IgD-negative memory B cell (primary cell): ENCODE measurements around the gene GAS7. TPM values are rescaled to one million over a fixed set of nuclear protein-coding genes. Genes with fewer than 3 reads are reported as not detected.

ENCODE experiments used
- H3K27ac Mint-ChIP-seq, 3 donors: one replicate each; pipeline ENCODE4 v1.8.0; 2020 to 2022; ENCODE audit warnings: mild to moderate bottlenecking in 3 of 3, mixed read lengths in 3 of 3, moderate library complexity in 1 of 3
- H3K27me3 Mint-ChIP-seq: one replicate; pipeline ENCODE4 v1.8.0; 2021; ENCODE audit warnings: mixed read lengths
- H3K36me3 Mint-ChIP-seq: one replicate; pipeline ENCODE4 v1.8.0; 2020; ENCODE audit warnings: mild to moderate bottlenecking, mixed read lengths
- H3K4me1 Mint-ChIP-seq, 3 donors: one replicate each; pipeline ENCODE4 v1.8.0; 2020 to 2022; ENCODE audit warnings: mixed read lengths in 3 of 3, mild to moderate bottlenecking in 1 of 3
- H3K4me3 Mint-ChIP-seq, 4 donors: one replicate each; pipeline ENCODE4 v1.8.0; 2020 to 2022; ENCODE audit warnings: mild to moderate bottlenecking in 4 of 4, mixed read lengths in 4 of 4, moderate library complexity in 3 of 4
- H3K9me3 Mint-ChIP-seq, 3 donors: one replicate each; pipeline ENCODE4 v1.8.0; 2020 to 2021; ENCODE audit warnings: mixed read lengths in 3 of 3, mild to moderate bottlenecking in 1 of 3
- polyA plus RNA-seq: library from polyadenylated mRNA; unstranded; fragments of 300-500 nt; fragmentation: Illumina TruSeq; gene quantifications from one replicate; pipeline ENCODE4 v1.2.3, GENCODE V29; 2021

GAS7 gene
- polyA plus RNA-seq, 1 donor from 2014 or later: 1.7 TPM

DNA sequence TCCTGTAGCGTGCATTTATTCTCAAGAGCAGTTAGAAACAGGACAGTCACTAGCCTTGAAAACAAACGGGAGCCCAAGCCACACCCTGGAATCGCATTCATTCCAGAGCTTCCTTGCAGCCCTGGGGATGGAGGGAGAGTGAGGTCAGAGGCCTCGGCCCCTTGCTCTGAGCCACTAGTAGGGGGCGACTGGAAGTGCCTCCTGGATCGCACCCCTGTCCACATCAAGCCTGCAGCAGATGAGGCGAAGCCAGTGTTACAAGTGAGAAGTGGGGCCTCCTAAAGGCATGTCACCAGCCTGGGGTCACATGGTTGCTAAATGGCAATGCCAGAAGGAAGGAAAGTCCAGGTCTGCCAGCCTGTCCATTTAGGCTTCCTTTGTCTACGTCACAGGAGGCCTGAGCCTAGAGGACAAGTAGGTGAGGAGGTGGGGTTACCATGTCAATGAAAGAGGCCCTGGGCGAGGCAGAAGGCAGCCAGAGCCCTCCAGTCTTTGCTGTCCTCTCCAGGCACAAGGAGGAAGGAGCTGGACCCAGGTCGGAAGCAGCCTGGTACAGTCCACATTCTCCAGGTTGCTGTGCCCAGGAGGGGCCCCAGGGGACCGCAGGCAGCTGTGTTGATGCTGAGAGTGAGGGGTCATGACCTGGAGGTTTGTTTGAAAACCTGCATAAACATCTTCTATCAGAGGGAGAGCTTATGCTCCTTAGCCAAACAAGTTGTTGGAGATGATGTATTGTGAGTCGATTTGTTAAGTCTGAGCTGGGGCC is 290.3 kb downstream of the GAS7 start:
- H3K9me3 Mint-ChIP-seq: no peaks in the 10 kb centered on the region
- no peak overlapping the region for H3K4me3 Mint-ChIP-seq
- H3K27me3 Mint-ChIP-seq: peaks cover 4% of the 10 kb centered on the region
- peaks cover 1% of the 10 kb centered on the region for H3K36me3 Mint-ChIP-seq
- no peaks in the 10 kb centered on the region for H3K4me1 Mint-ChIP-seq
- no peak overlapping the region for H3K27ac Mint-ChIP-seq

DNA sequence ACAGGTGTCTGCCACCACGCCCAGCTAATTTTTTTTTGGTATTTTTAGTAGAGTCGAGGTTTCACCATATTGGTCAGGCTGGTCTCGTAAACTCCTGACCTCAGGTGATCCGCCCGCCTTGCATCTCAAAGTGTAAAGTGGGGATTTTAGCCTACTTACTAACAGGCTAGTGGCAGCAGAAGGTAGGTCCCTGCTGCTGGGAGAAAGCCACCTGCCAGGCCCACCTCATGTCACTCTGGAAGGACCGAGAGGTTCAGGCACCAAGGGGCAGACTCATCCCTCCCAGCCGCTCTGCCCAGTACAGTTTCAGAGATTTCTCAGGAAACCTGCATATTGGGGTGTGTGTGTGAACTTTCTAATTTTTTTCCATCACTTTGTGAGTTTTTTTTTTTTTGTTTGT is 291.3 kb downstream of the GAS7 start:
- H3K27me3 Mint-ChIP-seq: peaks cover 4% of the 10 kb centered on the region
- H3K27ac Mint-ChIP-seq: no peak overlapping the region
- no peaks in the 10 kb centered on the region for H3K9me3 Mint-ChIP-seq
- H3K4me1 Mint-ChIP-seq: no peaks in the 10 kb centered on the region
- peaks cover 1% of the 10 kb centered on the region for H3K36me3 Mint-ChIP-seq
- H3K4me3 Mint-ChIP-seq: no peak overlapping the region

GRCh38 chr17:9906616-9907015 is 291.8 kb downstream of the GAS7 start:
- Mint-ChIP-seq H3K27me3 (peaks cover 4% of the 10 kb centered on the region), H3K27ac (no peak overlapping the region)

DNA sequence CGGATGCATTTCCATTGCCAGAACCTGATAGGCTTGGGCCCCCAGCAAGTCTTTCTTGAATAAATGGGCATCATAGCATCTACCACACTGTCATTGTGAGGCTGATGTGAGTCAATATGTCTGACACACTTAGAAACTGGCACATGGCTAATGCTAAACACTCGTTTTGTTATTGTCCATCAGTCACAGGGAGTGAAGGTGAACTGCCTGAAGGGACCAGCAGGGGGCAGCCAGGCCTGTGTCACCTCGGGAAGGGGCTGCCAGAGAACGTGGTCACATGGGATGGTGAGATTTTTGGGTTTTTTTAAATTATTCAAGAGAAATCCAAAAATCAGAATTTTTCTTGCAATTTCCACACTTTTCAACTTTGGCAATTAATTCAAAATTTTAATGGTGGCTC is 292.5 kb downstream of the GAS7 start:
- Mint-ChIP-seq H3K4me1 (no peaks in the 10 kb centered on the region), H3K4me3 (no peak overlapping the region), H3K27ac (no peak overlapping the region), H3K27me3 (peaks cover 8% of the 10 kb centered on the region), H3K9me3 (no peaks in the 10 kb centered on the region), H3K36me3 (peaks cover 1% of the 10 kb centered on the region)

More at GRCh38 chr17:9906616-9907015, 291.8 kb downstream of the GAS7 start:
- no peaks in the 10 kb centered on the region for H3K4me1 Mint-ChIP-seq
- H3K4me3 Mint-ChIP-seq: no peak overlapping the region
- H3K36me3 Mint-ChIP-seq: peaks cover 1% of the 10 kb centered on the region
- H3K9me3 Mint-ChIP-seq: no peaks in the 10 kb centered on the region

DNA sequence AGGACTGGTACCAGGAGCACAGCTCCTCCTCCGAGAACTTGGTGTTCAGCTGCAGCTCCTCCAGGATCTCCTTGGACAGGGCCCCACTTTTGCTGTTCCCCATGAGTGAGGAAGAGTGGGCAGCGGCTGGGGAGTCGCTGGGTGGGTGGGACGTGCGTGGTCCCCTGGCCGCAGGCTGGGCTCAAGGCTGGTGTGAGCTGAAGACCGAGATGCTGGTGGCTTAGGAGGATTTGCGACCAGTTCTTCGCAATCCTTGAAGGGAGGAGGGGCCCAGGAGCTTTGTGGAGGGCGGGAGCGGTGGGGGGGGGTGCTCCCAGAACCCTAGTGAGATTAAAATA is 293.4 kb downstream of the GAS7 start, which contains the start of gene RCVRN:
TSS of gene RCVRN (minus strand) at position 194 of the 338 bp plus-strand sequence. CDS start at position 103, 91 bp downstream.
- H3K27me3 Mint-ChIP-seq: peaks cover 10% of the 10 kb centered on the region
- H3K27ac Mint-ChIP-seq: no peak within 1 kb of the TSS
- H3K36me3 Mint-ChIP-seq: peaks cover 1% of the 10 kb centered on the region
- no peak within 1 kb of the TSS for H3K4me3 Mint-ChIP-seq
- no peaks in the 10 kb centered on the region for H3K4me1 Mint-ChIP-seq
- no peaks in the 10 kb centered on the region for H3K9me3 Mint-ChIP-seq

DNA sequence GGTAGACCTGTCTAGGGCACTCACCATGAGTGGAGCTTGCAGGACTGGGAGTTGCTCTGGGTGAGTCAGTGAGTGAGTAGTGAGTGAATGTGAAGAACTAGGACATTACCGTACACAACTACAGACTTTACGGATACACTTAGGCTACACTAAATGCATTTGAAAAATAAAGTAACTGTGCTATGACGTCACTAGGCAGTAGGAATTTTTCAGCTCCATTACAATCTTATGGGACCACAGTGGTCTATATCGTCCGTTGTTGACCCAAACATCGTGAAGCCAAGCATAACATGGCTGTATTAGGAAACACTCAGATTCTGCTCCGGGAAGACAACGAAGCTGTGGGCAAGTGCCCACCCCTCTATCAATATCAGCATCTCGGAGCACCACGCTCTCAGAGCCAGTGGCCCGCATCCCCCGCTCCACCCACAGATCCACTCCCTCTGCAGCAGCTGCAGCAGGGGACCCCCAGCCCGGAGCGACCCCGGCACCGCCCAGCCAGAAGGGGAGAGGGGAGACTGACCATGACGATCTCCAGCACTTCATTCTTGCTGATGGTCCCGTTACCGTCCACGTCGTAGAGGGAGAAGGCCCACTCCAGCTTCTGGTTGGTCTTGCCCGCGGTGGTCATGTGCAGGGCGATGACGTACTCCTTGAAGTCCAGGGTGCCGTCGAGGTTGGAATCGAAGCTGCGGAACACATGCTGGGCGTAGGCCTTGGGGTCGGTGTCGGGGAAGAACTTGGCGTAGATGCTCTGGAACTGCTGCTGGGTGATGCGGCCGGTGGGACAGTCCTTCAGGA is 293.9 kb downstream of the GAS7 start:
- Mint-ChIP-seq H3K27me3 (peaks cover 12% of the 10 kb centered on the region), H3K4me3 (no peak overlapping the region), H3K9me3 (no peaks in the 10 kb centered on the region), H3K4me1 (no peaks in the 10 kb centered on the region), H3K27ac (no peak overlapping the region), H3K36me3 (peaks cover 1% of the 10 kb centered on the region)

GRCh38 chr17:9902120-9902519 is 296.3 kb downstream of the GAS7 start:
- Mint-ChIP-seq H3K4me1 (no peaks in the 10 kb centered on the region), H3K27ac (no peak overlapping the region), H3K4me3 (no peak overlapping the region), H3K9me3 (no peaks in the 10 kb centered on the region), H3K27me3 (peaks cover 12% of the 10 kb centered on the region), H3K36me3 (no peaks in the 10 kb centered on the region)

DNA sequence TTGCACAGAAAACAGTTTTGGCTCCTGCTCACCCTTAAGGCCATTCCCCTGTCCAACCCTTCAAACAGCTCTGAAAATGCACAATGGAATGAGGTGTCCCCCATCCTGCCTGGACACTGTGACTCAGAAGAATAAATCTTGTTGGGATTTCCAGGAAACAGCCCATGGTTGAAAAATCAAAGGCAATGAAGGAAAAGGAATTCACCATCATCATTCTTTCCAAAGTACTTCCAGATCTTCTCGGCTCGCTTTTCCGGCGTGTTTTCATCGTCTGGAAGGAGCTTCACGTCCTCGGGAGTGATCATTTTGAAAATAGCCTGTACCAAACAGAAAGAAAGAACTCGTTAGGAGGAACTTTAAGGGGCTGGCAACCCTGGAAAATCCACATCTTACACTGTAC is 297.6 kb downstream of the GAS7 start:
- no peak overlapping the region for H3K4me3 Mint-ChIP-seq
- H3K4me1 Mint-ChIP-seq: no peaks in the 10 kb centered on the region
- H3K27me3 Mint-ChIP-seq: peaks cover 16% of the 10 kb centered on the region
- H3K9me3 Mint-ChIP-seq: no peaks in the 10 kb centered on the region
- H3K36me3 Mint-ChIP-seq: no peaks in the 10 kb centered on the region
- no peak overlapping the region for H3K27ac Mint-ChIP-seq

DNA sequence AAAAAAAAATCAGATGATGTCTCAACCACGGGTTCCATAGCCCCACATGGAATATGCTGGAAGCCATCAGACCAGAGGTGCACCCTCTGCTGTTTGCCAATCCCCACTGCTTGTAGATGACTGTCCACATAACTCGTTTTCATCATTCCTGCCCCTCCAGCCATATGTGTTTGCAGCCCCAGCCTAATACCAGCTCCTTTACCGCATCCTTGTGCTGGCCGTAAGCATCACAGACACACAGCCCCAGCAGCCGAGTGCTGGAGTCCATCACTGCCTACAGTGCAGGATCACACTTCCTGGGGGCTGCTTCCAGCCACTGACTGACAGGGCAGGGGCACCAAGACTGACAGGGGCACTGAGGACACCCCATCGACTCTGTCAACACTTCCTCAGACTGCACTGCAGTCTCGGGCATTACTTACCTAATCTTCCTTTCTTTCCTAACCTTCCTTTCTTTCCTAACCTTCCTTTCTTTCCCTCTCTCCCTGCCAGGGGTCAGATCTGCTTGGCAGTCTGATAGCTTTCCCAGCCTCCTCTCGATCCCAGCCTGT is 298.3 kb downstream of the GAS7 start:
- Mint-ChIP-seq H3K4me1 (no peaks in the 10 kb centered on the region), H3K36me3 (no peaks in the 10 kb centered on the region), H3K27ac (no peak overlapping the region), H3K4me3 (no peak overlapping the region), H3K27me3 (peaks cover 16% of the 10 kb centered on the region), H3K9me3 (no peaks in the 10 kb centered on the region)

DNA sequence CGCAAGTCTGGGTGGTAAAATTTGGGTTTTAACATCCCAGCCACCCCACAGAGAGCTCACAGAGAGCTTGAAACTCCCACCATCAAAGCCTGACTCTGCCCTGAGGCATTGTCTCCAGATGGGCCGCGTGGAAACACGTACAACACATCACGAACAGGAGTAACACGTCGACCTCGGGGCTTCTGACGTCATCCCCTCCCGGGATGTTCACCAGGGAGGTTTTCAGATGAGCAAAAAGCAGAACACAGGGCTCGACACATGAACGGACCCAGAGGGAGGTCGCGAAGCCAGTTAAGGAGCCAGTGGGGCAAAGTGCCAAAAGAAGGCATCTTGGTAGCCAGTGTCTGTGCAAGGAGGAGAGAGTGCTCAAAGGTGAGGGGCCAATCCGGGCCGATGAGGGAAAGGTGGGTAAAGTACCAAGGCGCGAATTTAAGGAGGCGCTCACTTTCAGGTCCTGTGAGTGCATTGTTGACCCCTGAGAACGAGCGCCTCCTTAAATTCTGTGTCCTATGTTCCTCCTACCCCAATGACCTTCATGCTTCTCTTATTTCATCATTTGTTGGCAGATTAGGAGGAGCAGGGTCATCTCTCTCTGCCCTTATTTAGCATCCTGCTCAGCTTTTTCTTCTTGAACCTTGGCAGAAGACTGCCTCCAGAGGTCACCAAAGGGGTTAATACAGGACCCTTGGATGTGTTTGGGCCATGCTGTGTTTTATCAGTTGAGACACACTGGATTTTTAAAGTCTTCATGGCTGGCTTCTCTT is 298.9 kb downstream of the GAS7 start:
- no peaks in the 10 kb centered on the region for H3K4me1 Mint-ChIP-seq
- no peak overlapping the region for H3K4me3 Mint-ChIP-seq
- H3K36me3 Mint-ChIP-seq: no peaks in the 10 kb centered on the region
- peaks cover 13% of the 10 kb centered on the region for H3K27me3 Mint-ChIP-seq
- H3K27ac Mint-ChIP-seq: no peak overlapping the region
- H3K9me3 Mint-ChIP-seq: no peaks in the 10 kb centered on the region

- Mint-ChIP-seq H3K27me3 (peaks cover 13% of the 10 kb centered on the region), H3K36me3 (no peaks in the 10 kb centered on the region), H3K4me1 (no peaks in the 10 kb centered on the region), H3K27ac (no peak overlapping the region), H3K4me3 (no peak overlapping the region), H3K9me3 (no peaks in the 10 kb centered on the region)
Observed at GRCh38 chr17:9898812-9899211, 299.6 kb downstream of the GAS7 start.

DNA sequence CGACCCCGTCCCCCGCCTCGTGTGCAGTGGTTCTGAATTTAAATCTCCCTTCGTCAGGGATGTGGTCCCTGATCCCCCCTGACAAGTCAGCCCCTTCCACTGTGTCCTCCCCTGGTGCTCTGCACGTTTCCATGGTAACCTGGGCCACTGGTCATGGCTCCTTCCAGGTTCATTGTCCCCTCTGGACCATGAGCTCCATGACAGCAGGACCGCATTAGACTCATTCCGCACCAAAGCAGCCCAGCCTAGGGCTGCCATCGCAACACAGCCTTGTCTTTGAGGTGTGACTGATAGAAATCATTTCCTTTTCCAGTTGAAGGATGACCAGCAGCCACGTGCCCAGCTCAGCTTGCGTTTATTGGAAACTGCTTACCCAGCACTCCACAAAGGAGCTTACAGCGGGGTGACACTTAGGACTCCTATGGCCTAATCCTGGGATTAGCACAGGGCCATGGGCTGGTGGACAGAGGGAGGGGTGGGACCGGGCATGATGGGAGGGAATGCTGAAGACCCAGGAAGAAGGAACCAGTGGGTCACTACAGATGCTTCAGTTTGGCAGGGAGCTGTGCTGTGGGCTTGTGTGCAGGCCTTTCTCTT is 300.9 kb downstream of the GAS7 start:
- no peak overlapping the region for H3K27ac Mint-ChIP-seq
- H3K9me3 Mint-ChIP-seq: no peaks in the 10 kb centered on the region

DNA sequence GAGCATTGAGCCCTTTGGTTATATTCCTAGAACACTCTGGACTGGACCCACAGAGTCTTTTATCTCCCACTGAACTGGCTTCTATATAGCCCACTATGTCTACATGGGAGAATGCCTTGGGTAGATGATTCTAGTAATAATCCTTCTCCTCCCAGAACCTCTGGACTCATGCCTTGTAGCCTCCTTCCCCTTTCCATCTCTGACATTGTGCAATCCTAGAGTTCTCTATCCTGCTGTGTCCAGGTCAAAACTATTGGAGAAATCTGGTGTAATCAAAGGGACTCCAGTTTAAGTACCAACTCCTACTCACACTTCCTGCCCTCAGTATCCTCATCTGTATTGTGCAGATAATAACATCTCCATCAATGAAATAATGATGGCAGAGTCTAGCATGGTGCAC is 302.5 kb downstream of the GAS7 start:
- Mint-ChIP-seq H3K4me1 (no peaks in the 10 kb centered on the region), H3K27ac (no peak overlapping the region)

More for the DNA sequence above, 300.9 kb downstream of the GAS7 start:
- H3K4me3 Mint-ChIP-seq: no peak overlapping the region
- peaks cover 11% of the 10 kb centered on the region for H3K27me3 Mint-ChIP-seq
- H3K36me3 Mint-ChIP-seq: no peaks in the 10 kb centered on the region
- H3K4me1 Mint-ChIP-seq: no peaks in the 10 kb centered on the region

DNA sequence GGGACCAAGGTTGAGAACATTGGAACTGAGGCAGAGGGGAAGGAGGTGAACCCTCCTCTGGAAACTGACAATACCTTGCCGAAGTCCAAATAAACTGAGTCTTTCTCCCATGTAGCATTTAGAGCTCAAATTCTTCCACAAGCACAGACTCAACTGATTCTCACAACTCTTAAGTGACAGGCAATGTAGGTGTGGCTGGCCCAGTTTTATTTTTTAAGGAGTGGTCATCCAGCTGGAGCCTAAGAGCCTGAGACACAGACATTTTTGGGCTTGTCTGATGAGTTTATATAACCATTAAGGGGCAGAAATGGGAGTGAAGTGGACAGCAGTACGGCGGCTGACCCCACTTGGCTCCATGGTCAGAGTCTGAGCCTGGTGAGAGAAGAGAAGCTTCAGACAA is 304.2 kb downstream of the GAS7 start:
- Mint-ChIP-seq H3K4me1 (no peaks in the 10 kb centered on the region), H3K4me3 (no peak overlapping the region), H3K9me3 (no peaks in the 10 kb centered on the region), H3K27me3 (peaks cover 4% of the 10 kb centered on the region), H3K36me3 (no peaks in the 10 kb centered on the region), H3K27ac (no peak overlapping the region)

More for the DNA sequence above, 302.5 kb downstream of the GAS7 start:
- Mint-ChIP-seq H3K36me3 (no peaks in the 10 kb centered on the region), H3K27me3 (peaks cover 7% of the 10 kb centered on the region), H3K4me3 (no peak overlapping the region), H3K9me3 (no peaks in the 10 kb centered on the region)
